ENCODE data around the gene GASK1B. TPM values are rescaled to one million over a fixed set of nuclear protein-coding genes. Genes with fewer than 3 reads are reported as not detected.
A peak's percentile ranks its signal among the peaks of the same experiment; 100 is the strongest.

The GASK1B gene
- total RNA-seq = not detected

- H3K9me3 Mint-ChIP-seq (ENCODE audit: low read depth) = no peaks in the 10 kb centered on the region
- H3K27me3 Mint-ChIP-seq = peaks cover 37% of the 10 kb centered on the region
- ATAC-seq (no peak), DNase-seq (no peak)
- peak within 1 kb of the TSS; percentile 4 for H3K4me3 Mint-ChIP-seq
- no peaks in the 10 kb centered on the region for H3K36me3 Mint-ChIP-seq
- CTCF ChIA-PET = interaction anchor here (0.7 to 1.3 kb wide), 2 partner anchors 10 to 182 kb away, joined by 3 to 4 read pairs; no protein-coding TSS in a partner anchor
- H3K27ac Mint-ChIP-seq = no peak within 1 kb of the TSS
- peaks cover 5% of the 10 kb centered on the region for H3K4me1 Mint-ChIP-seq
Measured at GRCh38 chr4:158172261-158173258, at the start of gene GASK1B. Gene GASK1B (minus strand): TSS chr4:158173025. CDS start chr4:158171375, 1,650 bp downstream.

- Mint-ChIP-seq H3K27ac (no peak overlapping the region), H3K27me3 (peaks cover 9% of the 10 kb centered on the region), H3K4me3 (no peak overlapping the region), H3K36me3 (no peaks in the 10 kb centered on the region), H3K9me3 (ENCODE audit: low read depth) (no peaks in the 10 kb centered on the region), H3K4me1 (no peaks in the 10 kb centered on the region)
- ATAC-seq (no peak), DNase-seq (no peak)
- CTCF ChIA-PET = no interaction called here
Measured at GRCh38 chr4:158219623-158220022, 46.8 kb upstream of the GASK1B start.

GRCh38 chr4:158217763-158218162 is 44.9 kb upstream of the GASK1B start:
- Mint-ChIP-seq H3K36me3 (no peaks in the 10 kb centered on the region), H3K4me3 (no peak overlapping the region), H3K27ac (no peak overlapping the region), H3K27me3 (peaks cover 10% of the 10 kb centered on the region), H3K9me3 (ENCODE audit: low read depth) (no peaks in the 10 kb centered on the region), H3K4me1 (no peaks in the 10 kb centered on the region)
- DNase-seq (no peak), ATAC-seq (no peak)
- CTCF ChIA-PET = no interaction called here

GRCh38 chr4:158214856-158215255 is 42.0 kb upstream of the GASK1B start:
- CTCF ChIA-PET = no interaction called here
- no peak for ATAC-seq
- H3K9me3 Mint-ChIP-seq (ENCODE audit: low read depth) = no peaks in the 10 kb centered on the region
- no peak overlapping the region for H3K4me3 Mint-ChIP-seq
- H3K36me3 Mint-ChIP-seq = no peaks in the 10 kb centered on the region
- DNase-seq = no peak
- peaks cover 10% of the 10 kb centered on the region for H3K4me1 Mint-ChIP-seq
- no peak overlapping the region for H3K27ac Mint-ChIP-seq
- H3K27me3 Mint-ChIP-seq = peaks cover 16% of the 10 kb centered on the region

GRCh38 chr4:158213466-158213865 is 40.6 kb upstream of the GASK1B start:
- ATAC-seq (no peak), DNase-seq (no peak)
- Mint-ChIP-seq H3K27ac (no peak overlapping the region), H3K9me3 (ENCODE audit: low read depth) (no peaks in the 10 kb centered on the region), H3K4me3 (no peak overlapping the region), H3K36me3 (no peaks in the 10 kb centered on the region), H3K27me3 (peaks cover 25% of the 10 kb centered on the region), H3K4me1 (peaks cover 15% of the 10 kb centered on the region)
- CTCF ChIA-PET = no interaction called here

GRCh38 chr4:158211222-158211621 is 38.4 kb upstream of the GASK1B start:
- Mint-ChIP-seq H3K4me1 (peaks cover 15% of the 10 kb centered on the region), H3K27me3 (peaks cover 31% of the 10 kb centered on the region), H3K9me3 (ENCODE audit: low read depth) (no peaks in the 10 kb centered on the region), H3K4me3 (peak overlapping the region; percentile 23), H3K27ac (no peak overlapping the region), H3K36me3 (no peaks in the 10 kb centered on the region)
- CTCF ChIA-PET = no interaction called here
- no peak for ATAC-seq
- DNase-seq = no peak

- CTCF ChIA-PET = no interaction called here
- DNase-seq (peak; percentile 61), ATAC-seq (peak; percentile 84)
- H3K27ac Mint-ChIP-seq = peak within 1 kb of the TSS; percentile 5
- H3K27me3 Mint-ChIP-seq = peaks cover 31% of the 10 kb centered on the region
- no peaks in the 10 kb centered on the region for H3K36me3 Mint-ChIP-seq
- peak within 1 kb of the TSS; percentile 68 for H3K4me3 Mint-ChIP-seq
- peaks cover 15% of the 10 kb centered on the region for H3K4me1 Mint-ChIP-seq
- no peaks in the 10 kb centered on the region for H3K9me3 Mint-ChIP-seq (ENCODE audit: low read depth)
Measured at GRCh38 chr4:158209825-158210807, 37.3 kb upstream of the GASK1B start, which contains the start of gene TMEM144. Gene TMEM144 (plus strand): TSS chr4:158210486. CDS start chr4:158212668, 2,182 bp downstream.

- no peak overlapping the region for H3K4me3 Mint-ChIP-seq
- H3K4me1 Mint-ChIP-seq = peaks cover 15% of the 10 kb centered on the region
- H3K9me3 Mint-ChIP-seq (ENCODE audit: low read depth) = no peaks in the 10 kb centered on the region
- no peak overlapping the region for H3K27ac Mint-ChIP-seq
- CTCF ChIA-PET = no interaction called here
- H3K27me3 Mint-ChIP-seq = peaks cover 31% of the 10 kb centered on the region
- ATAC-seq (no peak), DNase-seq (no peak)
- H3K36me3 Mint-ChIP-seq = no peaks in the 10 kb centered on the region
Measured at GRCh38 chr4:158208963-158209640, 36.3 kb upstream of the GASK1B start.

GRCh38 chr4:158203929-158204328 is 31.1 kb upstream of the GASK1B start:
- ATAC-seq = no peak
- CTCF ChIA-PET = no interaction called here
- H3K4me1 Mint-ChIP-seq = no peaks in the 10 kb centered on the region

GRCh38 chr4:158203436-158203835 is 30.6 kb upstream of the GASK1B start:
- CTCF ChIA-PET = interaction anchor here (1.2 kb wide), 1 partner anchor 51 kb away, joined by 3 read pairs; no protein-coding TSS in a partner anchor

More at GRCh38 chr4:158203929-158204328, 31.1 kb upstream of the GASK1B start:
- H3K36me3 Mint-ChIP-seq = no peaks in the 10 kb centered on the region
- DNase-seq = no peak
- no peak overlapping the region for H3K4me3 Mint-ChIP-seq
- H3K27ac Mint-ChIP-seq = no peak overlapping the region
- peaks cover 15% of the 10 kb centered on the region for H3K27me3 Mint-ChIP-seq
- no peaks in the 10 kb centered on the region for H3K9me3 Mint-ChIP-seq (ENCODE audit: low read depth)

GRCh38 chr4:158202481-158202880 is 29.7 kb upstream of the GASK1B start:
- no peak for DNase-seq
- CTCF ChIA-PET = interaction anchor here (1.2 kb wide), 1 partner anchor 52 kb away, joined by 3 read pairs; no protein-coding TSS in a partner anchor
- Mint-ChIP-seq H3K9me3 (ENCODE audit: low read depth) (no peaks in the 10 kb centered on the region), H3K4me1 (no peaks in the 10 kb centered on the region), H3K36me3 (no peaks in the 10 kb centered on the region), H3K27me3 (peaks cover 11% of the 10 kb centered on the region), H3K4me3 (no peak overlapping the region), H3K27ac (no peak overlapping the region)
- no peak for ATAC-seq

More at GRCh38 chr4:158203436-158203835, 30.6 kb upstream of the GASK1B start:
- H3K4me3 Mint-ChIP-seq = no peak overlapping the region
- no peaks in the 10 kb centered on the region for H3K36me3 Mint-ChIP-seq
- ATAC-seq = no peak
- H3K4me1 Mint-ChIP-seq = no peaks in the 10 kb centered on the region
- H3K9me3 Mint-ChIP-seq (ENCODE audit: low read depth) = no peaks in the 10 kb centered on the region
- no peak for DNase-seq
- no peak overlapping the region for H3K27ac Mint-ChIP-seq
- peaks cover 14% of the 10 kb centered on the region for H3K27me3 Mint-ChIP-seq

- no peak overlapping the region for H3K4me3 Mint-ChIP-seq
- H3K36me3 Mint-ChIP-seq = no peaks in the 10 kb centered on the region
- H3K9me3 Mint-ChIP-seq (ENCODE audit: low read depth) = no peaks in the 10 kb centered on the region
- no peak for DNase-seq
- CTCF ChIA-PET = no interaction called here
- no peak overlapping the region for H3K27ac Mint-ChIP-seq
- ATAC-seq = no peak
- peaks cover 11% of the 10 kb centered on the region for H3K27me3 Mint-ChIP-seq
- H3K4me1 Mint-ChIP-seq = no peaks in the 10 kb centered on the region
Measured at GRCh38 chr4:158201876-158202275, 29.1 kb upstream of the GASK1B start.

GRCh38 chr4:158201322-158201721 is 28.5 kb upstream of the GASK1B start:
- no peaks in the 10 kb centered on the region for H3K9me3 Mint-ChIP-seq (ENCODE audit: low read depth)
- H3K27me3 Mint-ChIP-seq = peaks cover 6% of the 10 kb centered on the region
- no peaks in the 10 kb centered on the region for H3K4me1 Mint-ChIP-seq
- DNase-seq (no peak), ATAC-seq (no peak)
- no peak overlapping the region for H3K4me3 Mint-ChIP-seq
- H3K27ac Mint-ChIP-seq = no peak overlapping the region
- CTCF ChIA-PET = no interaction called here
- H3K36me3 Mint-ChIP-seq = no peaks in the 10 kb centered on the region

All from activated CD8-positive, alpha-beta memory T cell treated with anti-CD3 and anti-CD28 coated beads, Interleukin-2, amount 10 ng/mL, durations not matched to agents 7 days and 5 days (primary cell).